GM18508 (cell line): ENCODE data around the gene SLC39A10.
"Not testable (repeated sequence)": the region's sequence is repeated elsewhere in the genome, so short reads cannot be mapped to it uniquely, and the experiment has no call there.

Source experiments
- ATAC-seq: cut with Tn5 transposase; IDR thresholded peaks from one replicate; pipeline ENCODE4 v1.9.1; 2021; ENCODE audit warnings: moderate number of reproducible peaks; ENCODE audit not compliant: insufficient read depth, unreplicated experiment

SLC39A10 gene

GRCh38 chr2:195670191-195670590, 13.2 kb downstream of the SLC39A10 start:
- ATAC-seq = no peak

- no peak for ATAC-seq
Measured at GRCh38 chr2:195671563-195671962, 14.5 kb downstream of the SLC39A10 start.

- ATAC-seq = no peak
Measured at GRCh38 chr2:195672674-195673073, 15.6 kb downstream of the SLC39A10 start.

- ATAC-seq = no peak
Measured at GRCh38 chr2:195674491-195675221, 17.6 kb downstream of the SLC39A10 start.

GRCh38 chr2:195675783-195676427, 18.9 kb downstream of the SLC39A10 start:
- ATAC-seq = no peak

- ATAC-seq = no peak
Measured at GRCh38 chr2:195677290-195677689, 20.3 kb downstream of the SLC39A10 start.

GRCh38 chr2:195677884-195678283, 20.9 kb downstream of the SLC39A10 start:
- ATAC-seq = no peak

GRCh38 chr2:195682077-195682476, 25.1 kb downstream of the SLC39A10 start:
- no peak for ATAC-seq

GRCh38 chr2:195683174-195683573, 26.1 kb downstream of the SLC39A10 start:
- ATAC-seq = no peak

- no peak for ATAC-seq
Measured at GRCh38 chr2:195686564-195686963, 29.5 kb downstream of the SLC39A10 start.

GRCh38 chr2:195687320-195688086, 30.5 kb downstream of the SLC39A10 start:
- no peak for ATAC-seq

- ATAC-seq = not testable (repeated sequence)
Measured at GRCh38 chr2:195692531-195692930, 35.5 kb downstream of the SLC39A10 start.

GRCh38 chr2:195694553-195694952, 37.5 kb downstream of the SLC39A10 start:
- no peak for ATAC-seq

GRCh38 chr2:195695002-195695631, 38.1 kb downstream of the SLC39A10 start:
- ATAC-seq = no peak

- no peak for ATAC-seq
Measured at GRCh38 chr2:195696012-195696411, 39.0 kb downstream of the SLC39A10 start.

GRCh38 chr2:195697681-195698220, 40.7 kb downstream of the SLC39A10 start:
- peak; percentile 51 for ATAC-seq

GRCh38 chr2:195700480-195700879, 43.5 kb downstream of the SLC39A10 start:
- no peak for ATAC-seq

GRCh38 chr2:195706161-195706900, 49.3 kb downstream of the SLC39A10 start:
- no peak for ATAC-seq

GRCh38 chr2:195709901-195710806, 53.1 kb downstream of the SLC39A10 start:
- ATAC-seq = no peak
